ENCODE data around the gene LRP1. TPM values are rescaled to one million over a fixed set of nuclear protein-coding genes. Genes with fewer than 3 reads are reported as not detected.

The LRP1 gene
- total and polyA plus RNA-seq, 2 of the 13 experiments (the other 11 are each of a cell fraction or from before 2014, with no cell fraction given) = 14.7 to 30.8 TPM

DNA sequence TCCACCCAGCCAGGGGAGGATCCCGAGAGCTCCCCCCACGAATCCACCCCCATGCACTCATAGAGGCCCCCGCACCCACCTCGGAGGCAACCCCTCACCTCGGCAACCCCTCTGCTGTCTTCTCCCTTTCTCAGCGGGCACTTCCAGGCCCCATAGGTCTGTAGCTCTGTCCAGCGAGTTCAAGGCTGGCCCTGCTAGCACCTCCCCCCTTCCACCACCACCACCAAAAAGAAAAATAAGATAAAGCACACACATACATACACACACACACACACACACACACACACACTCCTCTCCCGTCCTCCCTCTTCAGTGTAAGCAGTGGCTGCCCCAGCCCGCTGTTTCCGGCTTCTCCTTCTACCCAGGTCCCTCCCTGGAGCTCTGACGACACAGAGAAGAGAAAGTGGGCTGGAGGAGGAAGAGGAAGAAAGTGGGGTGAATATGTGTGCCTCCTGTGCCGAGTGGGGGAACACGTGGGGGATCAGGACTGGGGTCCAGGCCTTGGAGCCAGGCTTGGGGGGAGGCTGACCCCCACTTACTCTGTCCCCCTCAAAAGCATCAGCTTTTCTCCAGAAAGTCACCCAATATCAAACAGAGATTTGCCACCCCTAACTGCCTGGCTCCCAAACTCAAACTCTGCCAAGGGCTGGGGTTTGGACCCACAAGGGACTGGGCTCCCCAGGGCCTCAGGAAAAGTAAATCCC lies 17.1 kb upstream of the LRP1 start, which contains the start of gene STAT6 (continued):
- TF ChIP-seq PCBP2 (optimal IDR thresholded peaks at IDR 0.05; ENCODE audit: low read depth, low read length, poor library complexity, severe bottlenecking) (no peak), RNF219 (CRISPR knock-in tag; IDR thresholded peaks at IDR 0.05) (no peak), HOXA9 (CRISPR knock-in tag; IDR thresholded peaks at IDR 0.05; ENCODE audit: borderline replicate concordance) (0 out of 2 replicates have a peak, but pooled peaks have one; percentile 30), HMGA1 (CRISPR knock-in tag; conservative IDR thresholded peaks at IDR 0.05) (no peak), ZSCAN22 (CRISPR knock-in tag; IDR thresholded peaks at IDR 0.05) (no peak), KDM2A (CRISPR knock-in tag; IDR thresholded peaks at IDR 0.05; ENCODE audit: borderline replicate concordance, low read depth) (no peak), ZNF709 (CRISPR knock-in tag; IDR thresholded peaks at IDR 0.05) (0 out of 2 replicates have a peak, but pooled peaks have one; percentile 6), MTERF4 (CRISPR knock-in tag; IDR thresholded peaks at IDR 0.05) (no peak), ZBTB10 (CRISPR knock-in tag; IDR thresholded peaks at IDR 0.05; ENCODE audit: borderline replicate concordance) (peak; percentile 83; the same call in 1 of the 2 replicates), KLF15 (CRISPR knock-in tag; IDR thresholded peaks at IDR 0.05; ENCODE audit: borderline replicate concordance) (no peak), REPIN1 (CRISPR knock-in tag; IDR thresholded peaks at IDR 0.05; ENCODE audit: borderline replicate concordance, low read depth) (0 out of 2 replicates have a peak, but pooled peaks have one; percentile 17), ZNF317 (CRISPR knock-in tag; IDR thresholded peaks at IDR 0.05) (no peak)
- TF ChIP-seq, protein P1, sequence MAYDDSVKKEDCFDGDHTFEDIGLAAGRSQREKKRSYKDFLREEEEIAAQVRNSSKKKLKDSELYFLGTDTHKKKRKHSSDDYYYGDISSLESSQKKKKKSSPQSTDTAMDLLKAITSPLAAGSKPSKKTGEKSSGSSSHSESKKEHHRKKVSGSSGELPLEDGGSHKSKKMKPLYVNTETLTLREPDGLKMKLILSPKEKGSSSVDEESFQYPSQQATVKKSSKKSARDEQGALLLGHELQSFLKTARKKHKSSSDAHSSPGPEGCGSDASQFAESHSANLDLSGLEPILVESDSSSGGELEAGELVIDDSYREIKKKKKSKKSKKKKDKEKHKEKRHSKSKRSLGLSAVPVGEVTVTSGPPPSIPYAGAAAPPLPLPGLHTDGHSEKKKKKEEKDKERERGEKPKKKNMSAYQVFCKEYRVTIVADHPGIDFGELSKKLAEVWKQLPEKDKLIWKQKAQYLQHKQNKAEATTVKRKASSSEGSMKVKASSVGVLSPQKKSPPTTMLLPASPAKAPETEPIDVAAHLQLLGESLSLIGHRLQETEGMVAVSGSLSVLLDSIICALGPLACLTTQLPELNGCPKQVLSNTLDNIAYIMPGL (CRISPR knock-in tag; IDR thresholded peaks at IDR 0.05; ENCODE audit: borderline replicate concordance in 1 of 2, low read depth in 1 of 2) = no peak; a peak in 2 of 4 replicates
- TF ChIP-seq, protein P2, sequence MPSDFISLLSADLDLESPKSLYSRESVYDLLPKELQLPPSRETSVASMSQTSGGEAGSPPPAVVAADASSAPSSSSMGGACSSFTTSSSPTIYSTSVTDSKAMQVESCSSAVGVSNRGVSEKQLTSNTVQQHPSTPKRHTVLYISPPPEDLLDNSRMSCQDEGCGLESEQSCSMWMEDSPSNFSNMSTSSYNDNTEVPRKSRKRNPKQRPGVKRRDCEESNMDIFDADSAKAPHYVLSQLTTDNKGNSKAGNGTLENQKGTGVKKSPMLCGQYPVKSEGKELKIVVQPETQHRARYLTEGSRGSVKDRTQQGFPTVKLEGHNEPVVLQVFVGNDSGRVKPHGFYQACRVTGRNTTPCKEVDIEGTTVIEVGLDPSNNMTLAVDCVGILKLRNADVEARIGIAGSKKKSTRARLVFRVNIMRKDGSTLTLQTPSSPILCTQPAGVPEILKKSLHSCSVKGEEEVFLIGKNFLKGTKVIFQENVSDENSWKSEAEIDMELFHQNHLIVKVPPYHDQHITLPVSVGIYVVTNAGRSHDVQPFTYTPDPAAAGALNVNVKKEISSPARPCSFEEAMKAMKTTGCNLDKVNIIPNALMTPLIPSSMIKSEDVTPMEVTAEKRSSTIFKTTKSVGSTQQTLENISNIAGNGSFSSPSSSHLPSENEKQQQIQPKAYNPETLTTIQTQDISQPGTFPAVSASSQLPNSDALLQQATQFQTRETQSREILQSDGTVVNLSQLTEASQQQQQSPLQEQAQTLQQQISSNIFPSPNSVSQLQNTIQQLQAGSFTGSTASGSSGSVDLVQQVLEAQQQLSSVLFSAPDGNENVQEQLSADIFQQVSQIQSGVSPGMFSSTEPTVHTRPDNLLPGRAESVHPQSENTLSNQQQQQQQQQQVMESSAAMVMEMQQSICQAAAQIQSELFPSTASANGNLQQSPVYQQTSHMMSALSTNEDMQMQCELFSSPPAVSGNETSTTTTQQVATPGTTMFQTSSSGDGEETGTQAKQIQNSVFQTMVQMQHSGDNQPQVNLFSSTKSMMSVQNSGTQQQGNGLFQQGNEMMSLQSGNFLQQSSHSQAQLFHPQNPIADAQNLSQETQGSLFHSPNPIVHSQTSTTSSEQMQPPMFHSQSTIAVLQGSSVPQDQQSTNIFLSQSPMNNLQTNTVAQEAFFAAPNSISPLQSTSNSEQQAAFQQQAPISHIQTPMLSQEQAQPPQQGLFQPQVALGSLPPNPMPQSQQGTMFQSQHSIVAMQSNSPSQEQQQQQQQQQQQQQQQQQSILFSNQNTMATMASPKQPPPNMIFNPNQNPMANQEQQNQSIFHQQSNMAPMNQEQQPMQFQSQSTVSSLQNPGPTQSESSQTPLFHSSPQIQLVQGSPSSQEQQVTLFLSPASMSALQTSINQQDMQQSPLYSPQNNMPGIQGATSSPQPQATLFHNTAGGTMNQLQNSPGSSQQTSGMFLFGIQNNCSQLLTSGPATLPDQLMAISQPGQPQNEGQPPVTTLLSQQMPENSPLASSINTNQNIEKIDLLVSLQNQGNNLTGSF (CRISPR knock-in tag; IDR thresholded peaks at IDR 0.05) = no peak

Data from HepG2 (cell line).